Measurements from ENCODE around the gene KRTAP5-2. TPM values are rescaled to one million over a fixed set of nuclear protein-coding genes. Genes with fewer than 3 reads are reported as not detected.

KRTAP5-2 gene
- total RNA-seq, 1 donor from 2014 or later, result not detected

DNA sequence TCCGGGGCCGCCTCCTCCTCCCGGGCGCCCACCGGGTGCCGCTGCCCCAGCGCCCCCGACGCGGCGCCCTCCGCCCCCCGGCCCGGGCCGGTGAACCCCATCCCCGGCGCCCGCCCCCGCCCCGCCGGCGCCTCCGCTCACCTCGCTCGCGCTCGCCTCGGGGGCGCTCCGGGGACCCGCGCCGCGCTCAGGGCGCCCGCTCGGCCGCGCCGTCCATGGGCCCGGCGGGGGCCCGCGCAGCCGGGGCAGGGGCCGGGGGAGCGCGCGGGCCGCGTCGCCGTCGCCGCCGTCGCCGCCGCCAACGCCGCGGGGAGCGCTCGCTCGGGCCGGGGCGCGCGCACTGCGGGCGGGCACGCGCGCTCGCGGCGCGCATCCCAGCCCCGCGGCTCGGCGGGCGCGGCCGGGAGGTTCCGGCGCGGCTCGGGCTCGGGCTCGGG is 26.3 kb downstream of the KRTAP5-2 start:
- peak overlapping the region; percentile 56 for H3K4me3 ChIP-seq
- H3K4me1 ChIP-seq, result peaks cover 32% of the 10 kb centered on the region
- peak overlapping the region; percentile 58 for H3K27ac ChIP-seq
- DNase-seq, result no peak
- TF ChIP-seq, protein P1, sequence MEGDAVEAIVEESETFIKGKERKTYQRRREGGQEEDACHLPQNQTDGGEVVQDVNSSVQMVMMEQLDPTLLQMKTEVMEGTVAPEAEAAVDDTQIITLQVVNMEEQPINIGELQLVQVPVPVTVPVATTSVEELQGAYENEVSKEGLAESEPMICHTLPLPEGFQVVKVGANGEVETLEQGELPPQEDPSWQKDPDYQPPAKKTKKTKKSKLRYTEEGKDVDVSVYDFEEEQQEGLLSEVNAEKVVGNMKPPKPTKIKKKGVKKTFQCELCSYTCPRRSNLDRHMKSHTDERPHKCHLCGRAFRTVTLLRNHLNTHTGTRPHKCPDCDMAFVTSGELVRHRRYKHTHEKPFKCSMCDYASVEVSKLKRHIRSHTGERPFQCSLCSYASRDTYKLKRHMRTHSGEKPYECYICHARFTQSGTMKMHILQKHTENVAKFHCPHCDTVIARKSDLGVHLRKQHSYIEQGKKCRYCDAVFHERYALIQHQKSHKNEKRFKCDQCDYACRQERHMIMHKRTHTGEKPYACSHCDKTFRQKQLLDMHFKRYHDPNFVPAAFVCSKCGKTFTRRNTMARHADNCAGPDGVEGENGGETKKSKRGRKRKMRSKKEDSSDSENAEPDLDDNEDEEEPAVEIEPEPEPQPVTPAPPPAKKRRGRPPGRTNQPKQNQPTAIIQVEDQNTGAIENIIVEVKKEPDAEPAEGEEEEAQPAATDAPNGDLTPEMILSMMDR (IDR thresholded peaks at IDR 0.05), result no peak
- intact Hi-C loops (cut with DNase I), result no loop called here
- ATAC-seq, result no peak
- no peaks in the 10 kb centered on the region for H3K36me3 ChIP-seq
- H3K27me3 ChIP-seq (ENCODE audit: low read depth), result peaks cover 7% of the 10 kb centered on the region
- no peaks in the 10 kb centered on the region for H3K9me3 ChIP-seq

DNA sequence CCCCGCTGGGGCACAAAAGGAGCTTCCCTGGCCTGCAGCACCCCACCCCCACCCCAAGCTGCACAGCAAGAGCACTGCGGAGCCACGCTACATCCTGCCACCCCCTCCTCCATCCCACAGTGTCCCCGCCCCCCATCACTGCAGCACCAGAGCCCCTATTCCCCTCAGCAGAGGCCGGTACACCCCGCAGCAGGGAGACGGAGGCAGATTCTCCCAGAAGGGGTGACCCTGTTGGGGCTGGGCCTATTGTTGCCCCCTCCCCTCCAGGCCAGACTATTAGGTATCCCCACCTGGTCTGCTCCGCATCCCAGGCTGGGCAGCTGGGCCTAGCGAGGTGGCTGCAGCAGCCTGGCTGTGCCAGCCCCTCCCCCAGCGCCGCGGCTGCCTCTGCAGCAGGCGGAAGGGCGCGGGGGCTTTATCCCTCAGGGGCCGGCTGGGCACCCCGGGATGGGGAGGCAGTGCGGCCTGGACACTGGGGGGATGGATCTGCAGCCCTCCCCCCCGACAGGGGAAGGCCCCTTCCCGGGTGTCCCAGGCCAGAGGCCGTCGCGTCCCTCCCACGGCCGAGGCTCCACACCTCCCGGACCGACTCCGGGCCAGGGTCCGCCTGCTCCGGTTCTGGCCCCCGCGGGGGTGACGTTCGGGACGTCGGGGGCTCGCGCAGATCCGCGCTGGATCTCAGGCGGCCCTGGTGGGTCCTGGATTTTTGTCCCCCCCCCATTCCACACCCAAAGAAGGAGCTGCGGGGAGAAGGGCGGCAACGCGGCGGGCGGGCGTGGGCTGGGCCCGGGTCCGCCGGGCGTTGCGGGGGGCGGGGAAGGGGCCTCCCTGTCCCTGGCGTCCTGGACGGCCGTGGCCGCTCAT is 27.0 kb downstream of the KRTAP5-2 start:
- no peak for ATAC-seq
- DNase-seq, result no peak
- Histone ChIP-seq H3K4me1 (peaks cover 32% of the 10 kb centered on the region), H3K9me3 (no peaks in the 10 kb centered on the region), H3K36me3 (no peaks in the 10 kb centered on the region), H3K4me3 (peak overlapping the region; percentile 56), H3K27me3 (ENCODE audit: low read depth) (peaks cover 7% of the 10 kb centered on the region), H3K27ac (peak overlapping the region; percentile 58)
- intact Hi-C loops (cut with DNase I), result no loop called here
- TF ChIP-seq, protein P1 (IDR thresholded peaks at IDR 0.05), result no peak

DNA sequence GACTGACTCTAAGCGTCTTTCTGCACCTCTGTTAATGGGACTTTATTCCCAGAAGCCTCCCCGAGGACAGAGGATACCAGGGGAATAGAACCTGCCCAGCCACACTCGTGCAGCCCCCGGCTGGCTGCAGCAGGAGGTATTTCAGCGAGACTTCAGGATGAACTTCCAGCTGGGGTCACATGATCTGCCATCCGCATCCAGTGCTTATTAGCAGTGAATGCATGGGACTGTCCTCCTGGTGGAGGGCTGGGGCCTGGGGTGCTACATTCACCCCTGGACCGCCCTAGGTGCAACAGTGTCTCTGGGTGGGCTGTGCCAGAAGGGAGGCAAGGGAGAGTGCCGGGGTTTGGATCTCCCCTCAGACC is 27.6 kb downstream of the KRTAP5-2 start:
- H3K4me3 ChIP-seq, result peak overlapping the region; percentile 56
- no peak for DNase-seq
- TF ChIP-seq, protein P1 (IDR thresholded peaks at IDR 0.05), result no peak
- peaks cover 32% of the 10 kb centered on the region for H3K4me1 ChIP-seq
- H3K9me3 ChIP-seq, result no peaks in the 10 kb centered on the region
- intact Hi-C loops (cut with DNase I), result no loop called here
- H3K27me3 ChIP-seq (ENCODE audit: low read depth), result peaks cover 7% of the 10 kb centered on the region
- no peak overlapping the region for H3K27ac ChIP-seq
- peaks cover 1% of the 10 kb centered on the region for H3K36me3 ChIP-seq
- no peak for ATAC-seq

DNA sequence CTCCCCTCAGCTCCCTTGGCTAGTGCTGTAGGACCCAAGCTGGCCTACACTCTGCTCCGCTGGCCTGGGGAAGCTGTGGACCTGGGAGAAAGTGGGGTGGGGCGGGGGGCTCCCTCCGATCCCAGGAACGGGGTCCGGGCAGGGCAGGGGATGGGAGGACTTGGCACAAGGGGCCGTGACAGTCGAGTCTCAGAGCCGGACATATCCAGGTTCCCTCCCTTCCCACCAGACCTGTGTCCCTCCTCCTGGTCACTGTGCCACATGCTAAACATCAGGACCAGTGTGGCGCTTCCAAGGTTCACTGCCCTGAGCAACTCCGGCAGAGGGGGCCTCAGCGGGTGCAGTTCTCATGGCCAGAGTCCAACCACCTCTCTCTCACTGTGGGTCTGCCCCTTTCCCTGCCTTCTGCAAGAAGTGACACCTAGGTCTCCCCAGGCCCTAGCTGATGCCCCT is 28.1 kb downstream of the KRTAP5-2 start:
- H3K36me3 ChIP-seq, result peaks cover 4% of the 10 kb centered on the region
- intact Hi-C loops (cut with DNase I), result no loop called here
- H3K27ac ChIP-seq, result no peak overlapping the region
- no peaks in the 10 kb centered on the region for H3K9me3 ChIP-seq
- H3K27me3 ChIP-seq (ENCODE audit: low read depth), result peaks cover 6% of the 10 kb centered on the region
- ATAC-seq, result no peak
- DNase-seq, result no peak
- peaks cover 32% of the 10 kb centered on the region for H3K4me1 ChIP-seq
- no peak overlapping the region for H3K4me3 ChIP-seq
- TF ChIP-seq, protein P1 (IDR thresholded peaks at IDR 0.05), result no peak

DNA sequence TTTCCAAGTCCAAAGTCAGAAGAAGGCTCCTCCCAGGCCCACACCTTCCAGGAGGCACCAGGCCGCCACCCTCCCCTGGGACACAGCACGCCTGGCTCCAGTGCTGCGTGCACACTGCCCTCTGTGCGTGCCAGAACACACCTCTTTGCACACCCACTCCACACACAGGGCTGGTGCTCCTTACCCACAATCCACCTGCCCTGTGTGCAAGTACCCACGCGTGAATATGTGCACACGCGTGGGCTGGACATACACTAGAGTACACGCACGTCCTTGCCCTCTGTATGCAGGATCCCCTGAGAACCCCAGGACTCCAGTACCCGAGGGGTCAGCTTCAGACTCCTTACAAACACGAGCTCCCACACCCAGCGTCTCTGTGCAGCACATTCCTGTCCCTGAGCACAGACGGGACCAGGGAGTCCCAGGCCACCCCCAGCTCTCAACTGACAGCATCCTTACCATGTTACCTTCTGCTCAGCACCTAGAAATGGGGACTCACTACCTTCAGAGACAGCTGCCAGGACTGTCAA is 28.8 kb downstream of the KRTAP5-2 start:
- TF ChIP-seq, protein P1 (IDR thresholded peaks at IDR 0.05), result no peak
- intact Hi-C loops (cut with DNase I), result no loop called here
- Histone ChIP-seq H3K27me3 (ENCODE audit: low read depth) (peaks cover 4% of the 10 kb centered on the region), H3K27ac (no peak overlapping the region), H3K9me3 (no peaks in the 10 kb centered on the region), H3K4me1 (peaks cover 30% of the 10 kb centered on the region), H3K4me3 (no peak overlapping the region), H3K36me3 (peaks cover 4% of the 10 kb centered on the region)
- no peak for DNase-seq
- ATAC-seq, result no peak

Measured in lower lobe of right lung (tissue), 2 donors.